GM21381 (cell line): ENCODE measurements around the gene PLPPR5.

ENCODE experiments used
- ATAC-seq: cut with Tn5 transposase; IDR thresholded peaks from one replicate; pipeline ENCODE4 v1.9.1; 2021; ENCODE audit warnings: mild to moderate bottlenecking, moderate library complexity; ENCODE audit not compliant: unreplicated experiment

PLPPR5 gene

GRCh38 chr1:98969798-98970490 lies 34.7 kb downstream of the PLPPR5 start:
- no peak for ATAC-seq

- no peak for ATAC-seq
Measured at GRCh38 chr1:98967122-98967521, 37.5 kb downstream of the PLPPR5 start.

GRCh38 chr1:98965394-98965793 lies 39.3 kb downstream of the PLPPR5 start:
- ATAC-seq, result no peak

GRCh38 chr1:98964198-98964597 lies 40.5 kb downstream of the PLPPR5 start:
- ATAC-seq, result no peak

GRCh38 chr1:98963064-98963758 lies 41.5 kb downstream of the PLPPR5 start:
- no peak for ATAC-seq

GRCh38 chr1:98962156-98962555 lies 42.5 kb downstream of the PLPPR5 start:
- no peak for ATAC-seq

GRCh38 chr1:98949621-98950020 lies 55.0 kb downstream of the PLPPR5 start:
- no peak for ATAC-seq

GRCh38 chr1:98949166-98949565 lies 55.5 kb downstream of the PLPPR5 start:
- ATAC-seq, result no peak

GRCh38 chr1:98947071-98947470 lies 57.6 kb downstream of the PLPPR5 start:
- ATAC-seq, result no peak

- no peak for ATAC-seq
Measured at GRCh38 chr1:98940722-98941079, 64.0 kb downstream of the PLPPR5 start.

GRCh38 chr1:98940069-98940721 lies 64.5 kb downstream of the PLPPR5 start:
- ATAC-seq, result no peak

- no peak for ATAC-seq
Measured at GRCh38 chr1:98939471-98939870, 65.2 kb downstream of the PLPPR5 start.

GRCh38 chr1:98937347-98937746 lies 67.3 kb downstream of the PLPPR5 start:
- ATAC-seq, result no peak

- no peak for ATAC-seq
Measured at GRCh38 chr1:98932184-98932583, 72.5 kb downstream of the PLPPR5 start.

GRCh38 chr1:98931128-98931835 lies 73.4 kb downstream of the PLPPR5 start:
- no peak for ATAC-seq

- ATAC-seq, result no peak
Measured at GRCh38 chr1:98929437-98929836, 75.2 kb downstream of the PLPPR5 start.

- no peak for ATAC-seq
Measured at GRCh38 chr1:98926597-98926996, 78.1 kb downstream of the PLPPR5 start.

- ATAC-seq, result no peak
Measured at GRCh38 chr1:98924977-98925376, 79.7 kb downstream of the PLPPR5 start.

GRCh38 chr1:98923667-98924066 lies 81.0 kb downstream of the PLPPR5 start:
- no peak for ATAC-seq

- ATAC-seq, result no peak
Measured at GRCh38 chr1:98921817-98922216, 82.8 kb downstream of the PLPPR5 start.

- ATAC-seq, result no peak
Measured at GRCh38 chr1:98920441-98921110, 84.1 kb downstream of the PLPPR5 start.
